ENCODE results near the gene USP46.

Gene USP46

GRCh38 chr4:52693492-52693891, 34.4 kb upstream of the USP46 start:
- no peak for TF ChIP-seq CTCF (IDR thresholded peaks at IDR 0.05)
- Histone ChIP-seq H3K27me3 (no peaks in the 10 kb centered on the region), H3K4me3 (no peak overlapping the region), H3K9me3 (peaks cover 0 to 9% (median 0%) of the 10 kb centered on the region in 3 donors), H3K4me1 (peaks cover 0 to 8% (median 0%) of the 10 kb centered on the region in 4 donors), H3K27ac (no peak overlapping the region), H3K36me3 (no peaks in the 10 kb centered on the region)
- intact Hi-C loops (cut with DNase I; ENCODE audit: low total_unique reads) = no loop called here
- DNase-seq = no peak

GRCh38 chr4:52689096-52689495, 30.0 kb upstream of the USP46 start:
- no peaks in the 10 kb centered on the region for H3K36me3 ChIP-seq
- intact Hi-C loops (cut with DNase I; ENCODE audit: low total_unique reads) = no loop called here
- H3K9me3 ChIP-seq = peaks cover 0 to 9% (median 0%) of the 10 kb centered on the region in 3 donors
- no peaks in the 10 kb centered on the region for H3K4me1 ChIP-seq
- no peak overlapping the region for H3K4me3 ChIP-seq
- no peak for DNase-seq
- TF ChIP-seq CTCF (IDR thresholded peaks at IDR 0.05) = no peak
- no peaks in the 10 kb centered on the region for H3K27me3 ChIP-seq
- no peak overlapping the region for H3K27ac ChIP-seq

DNA sequence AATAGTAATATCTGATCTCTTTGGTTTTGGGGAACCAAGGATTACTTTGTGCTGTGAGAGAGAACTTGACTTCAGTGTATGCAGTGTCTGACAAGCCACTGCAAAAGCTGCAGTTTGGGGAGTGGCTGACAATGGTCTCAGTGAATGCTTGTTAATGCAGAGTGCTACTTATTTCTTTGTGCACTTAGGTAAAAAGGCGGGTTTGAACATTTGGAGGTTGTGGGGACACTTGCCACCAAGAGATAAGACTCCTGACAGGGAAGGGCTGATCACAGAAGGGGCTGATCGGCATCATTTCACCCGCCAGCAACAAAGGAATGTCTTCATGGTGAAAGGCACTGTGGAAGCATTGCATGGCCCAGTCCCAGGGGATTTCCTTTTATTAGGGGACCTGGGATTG, 28.6 kb upstream of the USP46 start:
- Histone ChIP-seq H3K36me3 (no peaks in the 10 kb centered on the region), H3K4me3 (no peak overlapping the region), H3K27ac (no peak overlapping the region), H3K4me1 (no peaks in the 10 kb centered on the region), H3K27me3 (no peaks in the 10 kb centered on the region), H3K9me3 (no peaks in the 10 kb centered on the region)
- no peak for DNase-seq
- intact Hi-C loops (cut with DNase I; ENCODE audit: low total_unique reads) = no loop called here
- TF ChIP-seq CTCF (IDR thresholded peaks at IDR 0.05) = no peak

GRCh38 chr4:52685316-52685715, 26.2 kb upstream of the USP46 start:
- Histone ChIP-seq H3K36me3 (no peaks in the 10 kb centered on the region), H3K27ac (no peak overlapping the region), H3K27me3 (no peaks in the 10 kb centered on the region), H3K4me1 (no peaks in the 10 kb centered on the region), H3K9me3 (no peaks in the 10 kb centered on the region), H3K4me3 (no peak overlapping the region)
- intact Hi-C loops (cut with DNase I; ENCODE audit: low total_unique reads) = no loop called here
- no peak for TF ChIP-seq CTCF (IDR thresholded peaks at IDR 0.05)
- DNase-seq = no peak

GRCh38 chr4:52684896-52685295, 25.8 kb upstream of the USP46 start:
- no peak for DNase-seq
- intact Hi-C loops (cut with DNase I; ENCODE audit: low total_unique reads) = no loop called here
- Histone ChIP-seq H3K4me1 (no peaks in the 10 kb centered on the region), H3K27ac (no peak overlapping the region), H3K27me3 (no peaks in the 10 kb centered on the region), H3K9me3 (no peaks in the 10 kb centered on the region), H3K4me3 (no peak overlapping the region), H3K36me3 (no peaks in the 10 kb centered on the region)
- TF ChIP-seq CTCF (IDR thresholded peaks at IDR 0.05) = no peak

DNA sequence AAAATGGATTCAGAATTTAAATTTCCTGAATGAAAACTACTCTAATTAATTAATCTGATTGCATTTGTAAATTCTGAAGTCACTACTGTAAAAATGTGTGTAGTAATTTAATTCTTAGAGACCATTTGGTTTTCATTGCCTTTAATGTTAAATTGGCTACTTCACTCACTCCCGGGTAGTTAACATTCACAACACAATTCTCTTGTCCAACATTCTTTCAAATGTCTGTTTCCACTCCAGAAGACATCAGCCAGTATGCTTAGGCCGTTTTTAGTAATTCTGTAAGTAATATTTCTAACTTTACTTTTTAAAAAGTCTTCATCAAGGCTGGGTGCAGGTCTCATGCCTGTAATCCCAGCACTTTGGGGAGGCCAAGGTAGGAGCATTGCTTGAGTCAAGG, 21.3 kb upstream of the USP46 start:
- intact Hi-C loops (cut with DNase I; ENCODE audit: low total_unique reads) = no loop called here
- Histone ChIP-seq H3K36me3 (no peaks in the 10 kb centered on the region), H3K4me3 (no peak overlapping the region), H3K4me1 (no peaks in the 10 kb centered on the region), H3K27me3 (no peaks in the 10 kb centered on the region), H3K9me3 (no peaks in the 10 kb centered on the region), H3K27ac (no peak overlapping the region)
- no peak for TF ChIP-seq CTCF (IDR thresholded peaks at IDR 0.05)
- no peak for DNase-seq
